GM19324 (cell line): ENCODE results near the gene CHST6.
"Not testable (repeated sequence)": the region's sequence is repeated elsewhere in the genome, so short reads cannot be mapped to it uniquely, and the experiment has no call there.

Source experiments
- ATAC-seq: cut with Tn5 transposase; IDR thresholded peaks from one replicate; pipeline ENCODE4 v1.9.1; 2021; ENCODE audit warnings: mild to moderate bottlenecking, moderate library complexity; ENCODE audit not compliant: unreplicated experiment, low FRiP score

The CHST6 gene

GRCh38 chr16:75506107-75506506 lies 10.9 kb upstream of the CHST6 start:
- ATAC-seq = no peak

DNA sequence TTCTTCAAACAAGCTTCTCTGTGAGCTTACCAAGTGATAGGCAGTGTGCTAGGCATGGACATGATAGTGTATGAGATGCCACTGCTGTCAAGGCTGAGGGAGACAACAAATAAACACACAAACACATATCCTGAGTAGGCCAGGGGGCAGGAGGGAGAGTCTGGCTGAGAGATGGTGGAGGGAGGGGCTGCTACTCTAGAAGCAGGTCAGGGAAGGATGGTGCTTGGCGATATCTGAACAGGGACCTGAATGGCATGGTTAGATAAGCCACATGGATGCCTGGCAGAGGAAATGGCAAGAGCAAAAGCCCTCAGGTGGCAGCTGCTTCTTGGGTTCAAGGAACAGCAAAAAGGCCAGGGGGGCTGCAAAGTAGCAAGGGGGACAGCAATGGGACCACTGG lies 8.6 kb upstream of the CHST6 start:
- no peak for ATAC-seq

DNA sequence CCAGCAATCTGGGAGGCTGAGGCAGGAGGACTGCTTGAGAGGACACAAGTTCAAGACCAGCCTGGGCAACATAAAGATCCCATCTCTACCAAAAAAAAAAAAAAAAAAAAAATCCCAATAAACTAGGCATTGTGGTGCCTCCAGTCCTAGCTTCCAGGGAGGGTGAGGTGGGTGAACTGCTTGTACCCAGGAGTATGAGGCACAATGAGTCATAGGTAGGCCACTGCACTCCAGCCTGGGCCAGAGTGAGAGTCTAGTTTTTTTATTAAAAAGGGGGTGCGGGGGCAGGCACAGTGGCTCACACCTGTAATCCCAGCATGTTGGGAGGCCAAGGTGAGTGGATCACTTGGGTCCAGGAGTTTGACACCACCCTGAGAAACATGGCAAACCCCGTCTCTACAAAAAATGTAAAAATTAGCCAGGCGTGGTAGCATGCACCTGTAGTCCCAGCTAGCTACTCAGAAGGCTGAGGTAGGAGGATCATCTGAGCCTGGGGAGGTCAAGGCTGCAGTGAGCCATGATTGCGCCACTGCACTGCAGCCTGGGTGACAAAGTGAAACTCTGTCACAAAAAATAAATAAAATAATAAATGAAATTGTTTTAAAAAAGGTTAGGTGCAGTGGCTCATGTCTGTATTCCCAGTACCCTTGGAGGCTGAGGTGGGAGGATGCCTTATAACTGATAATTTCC lies 7.8 kb upstream of the CHST6 start:
- ATAC-seq = no peak

GRCh38 chr16:75501820-75502219 lies 6.6 kb upstream of the CHST6 start:
- not testable (repeated sequence) for ATAC-seq

- no peak for ATAC-seq
Observed at GRCh38 chr16:75501359-75501758, 6.1 kb upstream of the CHST6 start.

DNA sequence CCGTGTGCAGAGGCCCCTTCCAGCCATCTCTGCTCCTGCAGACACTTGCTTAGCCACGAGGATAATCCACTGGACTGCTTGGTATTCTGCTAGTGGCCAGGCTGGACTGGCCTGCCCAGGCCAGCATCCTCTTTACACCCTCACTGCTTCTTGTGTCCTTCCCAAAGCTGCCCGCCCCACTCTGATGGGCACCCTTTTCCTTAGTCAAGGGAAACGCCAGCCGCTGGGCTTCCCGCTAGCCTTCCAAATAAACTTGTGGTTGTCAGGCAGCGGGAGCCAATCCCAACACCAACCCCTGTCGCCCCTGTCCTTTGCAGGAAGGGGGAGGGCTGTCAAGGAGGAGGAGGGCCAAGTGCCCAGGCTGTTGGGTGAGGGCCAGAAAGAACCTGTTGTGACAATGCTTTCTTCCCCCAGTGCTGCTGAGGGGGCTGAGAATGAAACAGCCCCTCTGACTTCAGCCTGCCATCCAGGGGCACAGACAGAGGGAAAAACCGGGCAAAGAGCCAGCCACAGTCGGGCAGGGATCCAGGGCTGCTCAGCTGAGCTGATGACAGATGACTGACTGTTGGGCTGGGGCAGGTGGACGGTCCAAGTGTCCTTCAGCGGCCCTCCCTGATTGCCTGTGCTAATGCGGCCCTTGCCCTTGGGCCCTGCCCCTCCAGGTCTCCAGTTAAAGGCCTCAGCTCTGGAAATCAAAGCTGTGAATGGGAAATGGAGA lies 3.5 kb upstream of the CHST6 start:
- ATAC-seq = not testable (repeated sequence)

- no peak for ATAC-seq
Observed at GRCh38 chr16:75497558-75497957, 2.3 kb upstream of the CHST6 start.

- ATAC-seq = no peak
Observed at GRCh38 chr16:75494661-75495075, 573 bp downstream of the CHST6 start.

GRCh38 chr16:75494184-75494583 lies 1.1 kb downstream of the CHST6 start:
- ATAC-seq = no peak

GRCh38 chr16:75491876-75492275 lies 3.4 kb downstream of the CHST6 start:
- ATAC-seq = no peak

DNA sequence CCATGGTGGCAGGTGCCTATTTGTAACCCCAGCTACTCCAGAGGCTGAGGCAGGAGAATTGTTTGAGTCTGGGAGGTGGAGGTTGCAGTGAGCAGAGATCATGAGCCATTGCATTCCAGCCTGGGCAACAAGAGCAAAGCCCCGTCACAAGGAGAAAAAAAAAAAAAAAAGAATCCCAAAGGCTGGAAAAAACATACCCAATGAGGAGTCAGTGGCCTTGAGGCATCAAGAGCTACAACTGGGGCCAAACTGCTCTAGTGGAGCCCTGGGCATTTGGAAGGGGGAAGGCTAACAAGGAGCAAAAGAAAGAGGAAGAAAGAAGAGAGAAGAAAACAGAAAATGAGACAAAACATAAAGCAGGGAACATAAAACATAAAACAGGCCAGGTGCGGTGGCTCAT lies 6.9 kb downstream of the CHST6 start:
- ATAC-seq = no peak

GRCh38 chr16:75486676-75487313 lies 8.4 kb downstream of the CHST6 start:
- no peak for ATAC-seq

- no peak for ATAC-seq
Observed at GRCh38 chr16:75486014-75486675, 9.1 kb downstream of the CHST6 start.

DNA sequence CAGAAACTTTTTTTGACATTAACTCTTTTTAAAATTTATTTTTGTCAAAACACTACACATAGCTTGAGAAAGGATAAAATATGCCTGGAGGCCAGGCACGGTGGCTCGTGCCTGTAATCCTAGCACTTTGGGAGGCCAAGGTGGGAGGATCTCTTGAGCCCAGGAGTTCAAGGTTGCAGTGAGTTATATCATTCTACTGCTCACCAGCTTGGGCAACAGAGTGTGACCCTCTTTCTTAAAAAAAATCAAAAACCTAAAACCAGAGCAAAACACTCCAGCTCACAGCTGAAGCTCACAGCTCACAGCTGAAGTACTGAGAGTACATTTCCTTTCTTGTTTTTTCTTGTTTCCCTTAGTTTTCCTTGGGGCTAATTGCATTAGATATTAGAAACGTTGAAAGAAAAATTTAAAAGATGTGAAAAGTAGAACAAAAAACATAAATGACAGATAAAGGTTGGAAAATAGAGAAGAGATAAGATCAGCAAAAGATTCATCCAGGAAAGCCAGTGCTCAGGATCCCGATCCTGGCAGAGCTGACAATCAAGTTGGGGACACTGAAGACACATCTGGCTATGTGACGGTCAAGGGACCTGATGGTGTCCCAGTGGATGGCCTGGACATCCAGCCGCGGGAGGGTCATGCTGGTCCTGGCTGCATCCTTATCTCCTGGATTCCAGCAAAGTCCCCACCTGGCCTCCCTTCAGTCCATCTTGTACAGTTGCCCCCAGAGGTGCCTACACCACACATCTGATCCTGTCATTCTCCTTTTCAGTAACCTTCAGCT lies 9.8 kb downstream of the CHST6 start:
- no peak for ATAC-seq

DNA sequence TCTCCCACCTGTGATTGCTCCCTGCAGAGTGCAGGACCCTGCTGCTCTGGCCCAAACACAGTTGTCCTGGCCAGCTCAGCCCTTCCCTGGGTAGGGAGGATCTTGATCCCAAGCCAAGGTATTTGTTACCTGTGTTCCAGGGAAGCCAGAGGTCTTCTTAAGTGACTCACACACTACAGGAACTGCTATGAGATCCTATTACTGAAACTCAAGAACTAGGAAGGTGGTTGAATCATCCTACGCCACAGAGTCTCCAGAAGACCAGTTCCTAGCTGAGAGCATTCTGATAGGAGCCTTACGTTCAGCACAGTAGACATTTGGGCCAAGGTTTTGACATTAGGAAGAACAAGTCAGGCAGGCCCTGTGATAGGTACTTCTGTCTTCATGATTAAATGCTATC lies 12.0 kb downstream of the CHST6 start:
- ATAC-seq = no peak

DNA sequence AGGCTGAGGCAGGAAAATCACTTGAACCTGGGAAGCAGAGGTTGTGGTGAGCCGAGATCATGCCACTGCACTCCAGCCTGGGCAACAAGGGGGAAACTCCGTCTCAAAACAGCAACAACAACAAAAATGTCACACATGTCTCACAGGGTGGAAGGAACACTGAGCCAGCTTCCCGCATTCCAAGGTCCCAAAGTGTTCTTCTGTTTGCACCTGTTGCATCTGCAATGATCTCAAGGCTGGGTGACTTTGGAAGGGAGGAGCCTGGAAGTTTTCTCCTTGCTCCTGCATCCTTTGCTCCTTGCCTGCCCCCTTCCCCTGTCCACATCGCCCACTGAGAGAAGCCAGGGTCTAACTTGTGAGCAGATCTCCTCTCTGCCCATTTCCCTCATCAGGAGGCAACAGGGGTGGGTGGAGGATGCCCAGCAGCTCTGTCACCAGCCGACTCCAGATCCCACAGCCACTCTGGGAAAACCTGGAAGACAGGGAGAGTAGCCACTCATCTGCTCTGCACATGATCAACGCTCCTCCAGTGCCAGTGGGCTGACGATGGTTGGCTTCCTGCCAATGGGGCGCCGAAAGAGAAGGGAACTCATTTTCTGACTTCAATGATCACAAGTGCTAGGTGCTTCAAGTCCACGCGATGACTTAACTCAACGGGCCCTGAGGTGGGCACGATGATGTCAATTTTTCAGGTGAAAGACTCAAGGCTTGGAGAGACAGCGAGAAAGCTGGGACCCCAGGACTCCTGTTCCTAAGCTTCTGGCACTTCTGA lies 12.6 kb downstream of the CHST6 start:
- no peak for ATAC-seq

DNA sequence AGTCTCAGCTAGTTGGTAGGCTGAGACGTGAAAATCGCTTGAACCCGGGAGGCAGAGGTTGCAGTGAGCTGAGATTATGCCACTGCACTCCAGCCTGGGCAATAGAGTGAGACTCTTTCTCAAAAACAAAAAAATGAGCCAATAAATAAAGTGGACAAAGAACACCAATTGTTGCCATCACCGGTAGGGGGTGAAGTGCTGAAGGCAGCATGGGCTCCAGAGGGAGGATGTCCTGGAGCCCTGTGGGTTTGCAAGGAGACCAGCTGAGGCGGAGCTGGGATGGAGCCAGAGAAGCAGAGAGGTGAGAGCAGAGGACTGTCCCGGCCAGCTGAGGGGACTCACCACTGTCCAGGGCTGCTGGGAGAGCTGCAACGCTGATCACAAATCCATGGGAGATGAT lies 13.8 kb downstream of the CHST6 start:
- ATAC-seq = no peak

DNA sequence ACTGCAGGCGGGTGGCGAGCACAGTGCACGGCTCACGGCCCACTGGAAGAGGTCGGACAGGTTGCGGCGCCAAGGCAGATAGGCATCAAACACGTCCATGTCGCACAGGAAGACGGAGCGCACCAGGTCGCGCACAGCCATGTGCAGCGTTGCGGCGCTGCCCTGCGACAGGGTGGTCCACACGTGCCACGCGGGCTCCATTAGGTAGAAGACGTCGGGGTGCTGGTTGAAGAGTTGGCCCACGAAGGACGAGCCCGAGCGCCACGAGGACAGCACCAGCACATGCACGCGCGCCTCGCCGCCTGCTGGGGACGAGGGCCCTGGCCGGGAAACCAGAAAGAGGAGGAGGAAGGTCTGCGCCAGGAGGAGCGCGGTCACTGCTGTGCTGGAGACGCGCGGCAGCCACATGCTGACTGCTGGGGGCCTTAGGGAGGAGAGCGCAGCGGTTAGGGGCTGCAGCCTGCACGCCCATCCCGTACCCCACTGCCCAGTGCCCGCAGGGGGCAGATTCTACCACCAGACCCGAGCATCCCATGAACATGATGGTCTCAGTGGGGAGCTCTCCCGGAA lies 15.7 kb downstream of the CHST6 start:
- no peak for ATAC-seq
